Upper lobe of left lung (tissue), 4 donors: Measurements from ENCODE around the gene CGRRF1.

Experiments used
- CTCF ChIP-seq, 6 experiments: fragments of 450-650 bp in 4 of 6; fragments of 200-600 bp in 2 of 6; sonication (generic) in 2 of 6; IDR thresholded peaks; one replicate each; pipeline ENCODE4 v1.5.1; 2016 to 2019; ENCODE audit warnings: antibody characterized with exemption in 6 of 6
- POLR2A ChIP-seq, 4 donors: fragments of 450-650 bp; IDR thresholded peaks; one replicate each; pipeline ENCODE4 v1.5.1; 2016 to 2017; ENCODE audit warnings: antibody characterized with exemption in 4 of 4, mild to moderate bottlenecking in 2 of 4
- POLR2AphosphoS5 ChIP-seq, 2 donors: sonication (generic); formaldehyde crosslinking; IDR thresholded peaks; one replicate each; pipeline ENCODE4 v1.5.1; 2017; ENCODE audit warnings: antibody characterized with exemption in 2 of 2

GRCh38 chr14:54568821-54569595 lies 59.3 kb downstream of the CGRRF1 start:
- TF ChIP-seq POLR2A (IDR thresholded peaks at IDR 0.05) (no peak), POLR2AphosphoS5 (IDR thresholded peaks at IDR 0.05) (no peak), CTCF (IDR thresholded peaks at IDR 0.05) (no peak)
